H7 (cell line): Measurements from ENCODE around the gene LRRFIP1. TPM values are rescaled to one million over a fixed set of nuclear protein-coding genes. Genes with fewer than 3 reads are reported as not detected.

ENCODE experiments used
- DNase-seq: peaks from one replicate; pipeline ENCODE4 v3.0.0; 2012
- H3K27me3 ChIP-seq: 2 replicates; pipeline ENCODE4 v1.6.0; 2011; ENCODE audit warnings: mild to moderate bottlenecking, low read length; ENCODE audit not compliant: control insufficient read depth, insufficient read depth
- H3K36me3 ChIP-seq: replicated peaks from 2 replicates; pipeline ENCODE4 v1.5.1; 2011; ENCODE audit warnings: low read length; ENCODE audit not compliant: control insufficient read depth, insufficient read depth
- H3K4me3 ChIP-seq: 2 replicates; pipeline ENCODE4 v1.5.1; 2011; ENCODE audit warnings: low read depth, mild to moderate bottlenecking, control low read depth, low read length, moderate library complexity; ENCODE audit not compliant: insufficient read depth
- total RNA-seq: library from RNA; depleted of rRNA; stranded (reverse); fragments of >200 nt; shearing (Covaris generic); gene quantifications from 2 replicates; pipeline ENCODE4 v1.2.3, GENCODE V29; 2014

Gene LRRFIP1
- total RNA-seq, 1 experiment from 2014 or later: 49.9 TPM

DNA sequence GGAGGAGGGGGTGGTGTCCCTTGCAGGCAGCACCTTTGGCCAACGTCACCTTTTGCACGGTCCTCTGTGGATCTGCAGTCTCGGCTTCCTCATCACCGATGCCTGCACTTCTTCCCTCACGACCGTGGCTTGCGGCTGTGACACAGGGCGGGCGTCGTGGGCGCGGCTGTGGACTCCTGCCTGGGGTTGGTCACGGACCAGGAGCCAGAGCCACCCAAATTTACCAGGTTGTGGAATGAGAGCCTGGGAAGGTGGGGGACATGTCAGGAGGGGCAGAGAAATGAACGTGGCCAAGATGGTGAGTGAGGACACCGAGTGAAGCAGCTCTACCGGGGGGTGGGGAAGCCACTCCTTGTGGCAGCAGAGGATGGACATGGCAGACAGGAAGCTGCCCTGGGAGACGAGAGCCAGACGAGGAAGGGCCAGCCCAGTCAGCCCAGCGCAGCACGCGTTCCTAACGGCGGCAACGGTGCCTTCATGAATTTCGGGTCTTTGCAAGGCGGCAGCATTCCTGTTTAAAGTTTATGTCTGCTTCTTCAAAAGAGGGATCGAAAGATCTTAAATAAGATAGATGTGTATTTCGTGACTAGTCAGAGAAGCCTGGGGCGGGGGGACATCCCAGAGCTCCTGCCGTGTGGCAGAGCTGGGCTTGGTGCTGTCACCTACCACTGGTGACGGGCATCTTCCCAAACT is 84.2 kb downstream of the LRRFIP1 start:
- DNase-seq: no peak
- Histone ChIP-seq H3K27me3 (no peaks in the 10 kb centered on the region), H3K36me3 (no peaks in the 10 kb centered on the region; the same call in 1 of the 2 replicates), H3K4me3 (no peak overlapping the region)

DNA sequence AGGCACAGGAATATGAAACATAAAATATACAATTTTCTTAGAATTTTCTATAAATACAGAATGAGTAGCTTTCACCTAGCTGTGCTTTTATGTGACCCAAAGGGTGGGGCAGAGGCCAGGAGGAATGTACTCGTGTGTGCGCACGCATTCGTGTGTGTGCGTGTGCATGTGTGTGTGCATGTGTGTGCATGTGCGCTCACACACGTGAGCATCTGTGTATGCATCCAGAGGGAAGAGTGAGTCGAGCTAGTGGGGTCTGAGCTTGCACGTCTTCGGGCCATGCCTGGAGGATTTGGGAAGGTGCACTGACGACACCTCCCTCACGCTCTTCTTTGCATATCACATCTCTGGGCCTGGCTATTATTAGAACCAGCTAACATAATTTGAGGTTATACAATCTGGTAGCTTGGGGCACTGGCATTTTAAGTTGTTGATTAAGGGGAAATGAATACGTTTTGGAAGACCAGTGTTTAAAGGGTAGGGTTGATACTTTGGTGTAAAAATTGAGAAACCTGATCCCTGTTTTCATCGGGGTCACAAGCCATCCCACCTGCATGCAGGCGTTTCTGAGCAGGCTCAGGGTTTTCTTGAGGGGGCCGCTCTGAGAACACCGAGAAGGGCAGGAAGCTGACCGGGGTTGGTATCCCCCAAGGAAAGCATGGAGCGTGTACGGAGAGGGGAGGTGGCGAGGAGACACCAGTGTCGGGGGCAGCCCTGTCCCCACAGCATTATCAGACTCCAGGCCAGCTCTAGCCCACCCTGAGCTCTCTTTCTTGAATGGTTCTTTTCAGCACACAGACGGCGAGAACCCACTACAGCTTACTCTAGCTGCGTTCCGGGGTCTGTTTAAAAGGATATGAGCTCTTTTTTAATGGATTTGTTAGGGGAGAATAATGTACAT is 85.3 kb downstream of the LRRFIP1 start:
- no peaks in the 10 kb centered on the region; the same call in 1 of the 2 replicates for H3K36me3 ChIP-seq
- no peak for DNase-seq
- H3K27me3 ChIP-seq: no peaks in the 10 kb centered on the region
- no peak overlapping the region for H3K4me3 ChIP-seq

DNA sequence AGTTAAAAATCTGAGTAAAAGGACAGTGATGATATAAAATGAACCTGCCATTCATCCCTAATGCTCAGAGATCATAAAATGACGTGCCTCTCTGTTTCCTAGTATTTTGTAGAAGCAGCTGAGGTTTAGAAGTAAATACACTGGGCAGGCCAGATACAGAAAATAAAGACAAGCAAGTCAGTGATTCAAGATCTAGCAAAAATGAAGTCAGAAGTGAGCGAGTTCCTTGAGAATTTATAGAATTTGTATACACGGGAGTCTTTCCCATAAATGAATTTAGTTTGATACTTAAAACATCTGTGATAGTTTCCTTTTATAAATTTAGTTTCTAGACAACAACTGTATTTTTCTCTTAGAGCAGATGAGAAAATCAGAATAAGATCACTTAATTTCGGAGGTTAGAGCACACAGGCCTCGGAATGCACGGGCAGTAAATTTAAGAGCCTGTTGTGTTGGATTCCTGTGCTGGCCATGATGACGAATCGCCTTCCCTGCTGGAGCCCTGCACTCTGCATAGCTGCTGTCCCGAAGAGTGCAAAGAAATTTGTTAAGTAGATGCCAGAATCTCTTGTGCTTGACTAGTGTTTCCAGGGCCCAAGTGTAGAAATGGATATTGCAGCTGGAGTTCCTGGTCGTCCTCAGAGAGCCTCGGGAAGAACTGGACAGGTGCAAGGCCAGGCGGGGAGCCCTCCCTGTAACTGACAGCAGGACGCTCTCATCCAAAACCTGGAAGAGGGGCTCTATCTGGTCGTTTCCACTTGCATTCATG is 87.5 kb downstream of the LRRFIP1 start:
- Histone ChIP-seq H3K27me3 (no peaks in the 10 kb centered on the region), H3K4me3 (no peak overlapping the region), H3K36me3 (no peaks in the 10 kb centered on the region; the same call in 1 of the 2 replicates)
- peak; percentile 62 for DNase-seq

DNA sequence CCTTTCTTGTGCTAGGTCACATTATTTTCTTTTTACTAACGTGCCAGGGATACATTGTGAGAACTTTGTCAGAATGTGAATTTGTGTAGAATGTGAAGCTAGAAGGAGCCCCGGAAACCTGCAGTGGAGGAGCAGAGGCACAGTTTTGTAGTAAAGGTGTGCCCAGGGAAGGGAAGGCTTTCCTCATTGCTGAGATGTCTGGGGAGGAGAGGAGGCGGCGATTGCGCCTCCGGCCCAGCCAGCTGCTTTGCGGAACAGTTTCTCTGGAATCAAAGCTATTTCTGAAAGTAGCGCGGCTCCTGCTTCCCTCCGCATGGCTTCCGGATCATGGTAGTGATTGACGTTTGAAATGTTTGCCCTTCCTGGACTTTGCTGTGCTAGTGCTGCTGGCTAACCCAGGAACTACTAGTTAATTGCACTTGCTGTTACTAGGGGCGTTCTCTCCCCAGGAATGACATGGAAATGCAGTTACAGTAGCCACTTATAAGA is 88.1 kb downstream of the LRRFIP1 start:
- H3K27me3 ChIP-seq: no peaks in the 10 kb centered on the region
- H3K4me3 ChIP-seq: no peak overlapping the region
- DNase-seq: peak; percentile 65
- H3K36me3 ChIP-seq: no peaks in the 10 kb centered on the region; the same call in 1 of the 2 replicates

DNA sequence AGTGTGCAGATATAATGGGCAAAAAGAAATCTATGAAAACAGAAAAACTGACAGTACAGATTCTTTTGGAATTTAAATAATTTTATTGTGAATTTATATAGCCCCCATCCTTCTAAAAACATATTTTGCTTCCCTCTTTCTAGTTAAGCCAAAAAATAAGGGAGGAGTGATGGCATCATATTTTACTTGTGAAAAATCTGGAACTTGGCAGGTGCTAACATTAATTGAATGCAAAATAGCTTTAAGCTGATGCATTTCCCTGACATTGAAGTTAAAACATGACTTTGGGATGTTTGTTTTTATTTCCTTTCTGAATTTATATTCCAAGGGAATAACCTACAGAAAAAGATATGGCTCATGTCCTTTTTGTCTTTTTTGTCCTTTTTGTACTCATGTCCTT is 88.6 kb downstream of the LRRFIP1 start:
- Histone ChIP-seq H3K4me3 (no peak overlapping the region), H3K36me3 (no peaks in the 10 kb centered on the region; the same call in 1 of the 2 replicates), H3K27me3 (no peaks in the 10 kb centered on the region)
- DNase-seq: no peak

DNA sequence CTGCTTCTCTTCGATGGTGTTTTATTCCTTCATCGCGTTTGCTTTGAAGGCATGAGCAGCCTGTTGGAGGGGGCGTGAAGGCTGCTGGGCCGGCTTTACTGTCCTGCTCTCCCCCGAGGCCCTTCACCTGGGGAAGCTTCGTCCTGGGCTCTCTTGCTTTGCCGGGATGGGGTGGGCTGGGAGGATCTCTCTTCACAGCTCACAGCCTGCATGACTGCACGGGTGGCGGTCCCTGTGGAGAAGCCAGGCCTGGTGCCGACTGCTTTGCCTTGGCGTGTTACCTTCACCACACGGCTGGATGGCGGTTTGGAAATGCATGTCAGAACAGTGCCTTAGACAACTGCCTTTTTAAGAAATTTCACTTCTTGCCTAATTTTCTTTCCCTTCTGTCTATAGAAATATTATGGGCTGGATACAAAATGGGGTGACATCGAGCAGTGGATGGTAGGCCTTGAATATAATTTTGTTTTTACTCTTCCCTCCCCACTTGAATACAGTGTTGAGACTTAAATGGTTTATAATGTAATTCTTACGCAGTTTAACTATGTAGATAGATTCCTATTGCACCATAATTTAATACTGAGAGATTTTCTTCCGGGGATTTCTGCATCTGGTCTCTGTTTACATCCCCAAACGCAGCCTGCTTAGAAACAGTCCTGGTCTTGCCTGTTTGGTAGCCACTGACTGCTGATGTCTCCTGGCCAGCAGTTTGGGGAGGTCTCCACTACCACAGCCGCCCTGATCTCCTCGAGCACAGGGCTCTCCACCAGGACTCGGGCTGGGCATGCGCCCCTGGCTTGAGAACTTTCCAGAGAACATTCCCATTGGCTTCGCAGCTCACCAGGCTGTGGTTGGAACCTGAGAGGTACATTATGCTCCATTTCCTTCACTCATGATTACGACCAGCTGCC is 90.2 kb downstream of the LRRFIP1 start:
- no peak for DNase-seq

DNA sequence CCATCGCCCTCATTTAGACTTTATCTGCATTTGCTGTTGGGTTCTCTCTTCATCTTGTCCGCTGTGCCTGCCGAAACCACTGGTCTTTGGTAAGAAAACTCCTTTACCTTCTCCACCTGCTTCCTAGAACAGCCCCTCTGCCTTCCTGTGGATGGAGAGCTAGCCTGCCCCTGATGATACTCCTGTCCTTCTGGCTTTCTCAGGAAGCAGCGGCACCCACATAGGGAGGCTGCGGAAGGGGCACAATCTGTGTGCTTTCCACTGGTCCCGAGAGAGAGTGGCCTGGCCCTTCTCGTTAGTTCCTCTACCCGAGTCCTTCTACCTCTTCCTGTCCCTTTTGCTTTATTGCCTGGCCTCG is 90.9 kb downstream of the LRRFIP1 start:
- DNase-seq: no peak
- Histone ChIP-seq H3K27me3 (no peaks in the 10 kb centered on the region), H3K4me3 (no peak overlapping the region), H3K36me3 (no peaks in the 10 kb centered on the region)

More for the DNA sequence above, 90.2 kb downstream of the LRRFIP1 start:
- Histone ChIP-seq H3K4me3 (no peak overlapping the region), H3K27me3 (no peaks in the 10 kb centered on the region), H3K36me3 (no peaks in the 10 kb centered on the region)

DNA sequence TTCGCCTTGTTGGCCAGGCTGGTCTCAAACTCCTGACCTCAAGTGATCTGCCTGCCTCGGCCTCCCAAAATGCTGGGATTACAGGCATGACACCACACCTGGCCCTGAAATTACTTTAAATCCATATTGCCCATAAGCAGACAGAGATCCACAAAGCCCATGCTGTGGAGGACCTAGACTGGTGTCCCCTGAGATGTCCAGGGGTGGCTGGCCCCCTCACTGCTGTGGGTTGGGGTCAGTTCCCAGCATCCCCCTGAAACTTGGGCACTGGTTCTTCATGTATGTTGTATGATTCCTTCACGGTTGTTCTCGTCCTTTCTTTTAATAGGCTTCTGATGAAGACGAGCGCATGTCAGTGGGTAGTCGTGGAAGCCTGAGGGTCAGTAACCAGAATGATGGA is 93.1 kb downstream of the LRRFIP1 start:
- no peak for DNase-seq
- Histone ChIP-seq H3K36me3 (no peaks in the 10 kb centered on the region), H3K27me3 (no peaks in the 10 kb centered on the region), H3K4me3 (no peak overlapping the region)

DNA sequence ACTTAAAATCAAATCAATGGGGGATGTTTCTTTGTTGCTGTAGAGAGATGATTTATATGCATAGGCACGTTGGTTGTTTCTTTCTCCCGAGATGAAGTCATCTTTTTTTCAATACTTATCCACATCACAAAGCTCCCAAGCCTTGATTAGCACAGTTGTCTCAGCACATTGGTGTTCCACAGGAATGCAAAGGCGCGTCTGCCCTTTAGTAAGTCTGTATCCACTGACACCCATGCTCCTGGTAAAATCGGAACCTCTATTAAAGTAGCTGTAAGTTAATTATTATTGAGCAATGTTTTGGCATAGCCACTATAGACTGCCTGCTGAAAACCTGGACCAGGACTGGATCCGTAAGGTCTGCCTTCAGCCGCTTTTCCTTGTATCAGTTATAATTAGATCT is 93.6 kb downstream of the LRRFIP1 start:
- DNase-seq: no peak
- no peaks in the 10 kb centered on the region for H3K36me3 ChIP-seq

DNA sequence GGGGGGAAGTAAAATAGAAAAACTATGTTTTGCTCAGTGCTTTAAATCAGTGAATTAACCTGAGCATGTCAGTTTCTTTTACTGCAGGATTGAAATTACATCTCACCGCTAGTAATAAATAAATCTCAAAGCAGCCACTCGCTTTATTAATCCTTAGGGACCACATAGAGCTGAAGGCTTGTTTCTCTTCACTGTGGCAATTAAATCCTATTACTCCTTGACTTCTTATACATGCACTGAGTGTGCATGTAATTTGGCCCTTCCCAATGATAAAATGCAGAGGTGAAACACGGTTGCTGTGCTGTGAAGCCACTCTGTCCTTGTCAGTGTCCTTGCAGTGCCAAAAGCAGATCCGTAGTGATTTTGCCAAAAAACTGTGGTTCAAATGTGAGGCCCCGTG is 94.1 kb downstream of the LRRFIP1 start:
- H3K36me3 ChIP-seq: no peaks in the 10 kb centered on the region
- no peak overlapping the region for H3K4me3 ChIP-seq
- DNase-seq: no peak
- no peaks in the 10 kb centered on the region for H3K27me3 ChIP-seq

More for the DNA sequence above, 93.6 kb downstream of the LRRFIP1 start:
- Histone ChIP-seq H3K27me3 (no peaks in the 10 kb centered on the region), H3K4me3 (no peak overlapping the region)

DNA sequence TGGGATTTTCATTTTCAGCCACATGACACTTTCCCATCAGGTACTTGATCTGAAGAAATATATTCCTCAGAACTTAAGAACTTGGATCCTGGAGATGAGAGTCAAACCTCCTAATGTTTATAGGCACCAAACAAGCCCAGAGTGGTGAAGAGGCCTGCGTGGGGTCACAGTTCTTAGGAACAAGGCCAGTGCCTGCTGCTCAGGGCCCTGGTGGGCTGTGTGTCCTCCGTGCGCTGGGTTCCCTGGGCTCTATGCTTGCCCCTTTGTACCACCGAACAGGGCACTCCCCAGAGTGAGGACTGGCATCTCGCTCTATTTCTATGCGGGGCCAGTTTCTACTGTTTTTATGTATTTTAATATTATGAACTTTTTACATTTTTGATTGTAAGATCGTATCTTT is 95.2 kb downstream of the LRRFIP1 start:
- no peaks in the 10 kb centered on the region for H3K36me3 ChIP-seq
- no peaks in the 10 kb centered on the region for H3K27me3 ChIP-seq
- H3K4me3 ChIP-seq: no peak overlapping the region
- no peak for DNase-seq

DNA sequence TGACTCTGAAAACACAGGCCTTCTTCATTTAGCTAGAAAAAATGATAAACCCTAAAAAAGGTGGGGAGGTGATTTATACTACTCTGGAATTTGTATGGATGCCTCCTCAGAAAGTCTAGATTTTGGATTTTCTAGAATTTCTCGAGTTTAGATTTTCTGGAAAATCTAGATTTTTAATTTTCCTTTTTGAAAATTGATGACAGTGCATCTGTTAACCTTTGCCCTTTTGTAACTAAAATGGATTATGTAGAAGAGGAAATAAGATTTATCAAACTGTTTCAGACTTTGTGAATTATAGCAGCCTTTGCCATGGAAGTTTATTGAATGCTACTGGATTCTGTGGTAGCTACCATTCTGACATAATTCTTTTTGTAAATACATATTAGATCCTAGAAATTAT is 95.6 kb downstream of the LRRFIP1 start:
- no peak overlapping the region for H3K4me3 ChIP-seq
- no peaks in the 10 kb centered on the region for H3K27me3 ChIP-seq
- no peaks in the 10 kb centered on the region for H3K36me3 ChIP-seq
- DNase-seq: no peak

DNA sequence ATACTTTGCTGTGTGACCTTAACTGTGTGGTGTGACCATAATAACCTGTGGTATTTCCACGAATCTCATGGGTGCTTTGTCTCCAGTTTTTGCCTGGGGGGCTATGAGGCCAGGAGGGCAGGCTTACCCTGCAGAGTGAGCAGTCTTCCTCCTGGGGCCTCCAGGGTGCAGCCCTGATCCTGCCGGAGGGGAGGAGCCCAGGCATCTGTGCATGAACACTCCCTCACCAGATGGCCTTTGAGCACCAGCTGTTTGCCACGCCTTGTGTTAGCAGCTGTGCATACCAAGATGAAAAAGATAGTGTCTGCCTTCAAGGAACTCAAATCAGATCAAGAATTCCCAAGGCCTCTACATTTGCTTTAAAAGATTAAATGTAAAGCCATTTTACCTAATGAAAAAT is 96.2 kb downstream of the LRRFIP1 start:
- Histone ChIP-seq H3K4me3 (no peak overlapping the region), H3K36me3 (no peaks in the 10 kb centered on the region), H3K27me3 (no peaks in the 10 kb centered on the region)
- DNase-seq: peak; percentile 78
